ENCODE results near the gene LRRC18.

LRRC18 gene

GRCh38 chr10:48881937-48882336 is 57.7 kb downstream of the LRRC18 start:
- H3K9me3 ChIP-seq (ENCODE audit: control insufficient read depth, insufficient read depth, low read length) = no peaks in the 10 kb centered on the region
- H3F3A ChIP-seq (ENCODE audit: control insufficient read depth, insufficient read depth) = no peaks in the 10 kb centered on the region
- TF ChIP-seq CTCF (IDR thresholded peaks at IDR 0.05; ENCODE audit: low read depth, low read length, poor library complexity, severe bottlenecking) = no peak
- TF ChIP-seq EZH2phosphoT487 (IDR thresholded peaks at IDR 0.05; ENCODE audit: borderline replicate concordance, low read length) = no peak
- no peaks in the 10 kb centered on the region for H3K27me3 ChIP-seq (ENCODE audit: control insufficient read depth, low read length)
- H3K4me2 ChIP-seq (ENCODE audit: low read length) = no peak overlapping the region
- no peaks in the 10 kb centered on the region for H3K79me2 ChIP-seq (ENCODE audit: control insufficient read depth, low read length)
- no peak overlapping the region for H3K27ac ChIP-seq (ENCODE audit: low read depth, low read length)
- H3K4me1 ChIP-seq (ENCODE audit: control insufficient read depth, low read length) = no peaks in the 10 kb centered on the region
- H3K36me3 ChIP-seq (ENCODE audit: control insufficient read depth, low read length) = peaks cover 15% of the 10 kb centered on the region
- H3K4me3 ChIP-seq (ENCODE audit: low read length) = no peak overlapping the region
- no peaks in the 10 kb centered on the region for H3K9me2 ChIP-seq (replicated peaks; ENCODE audit: control insufficient read depth, low read length)
- H4K20me1 ChIP-seq (ENCODE audit: control insufficient read depth, insufficient read depth, low read depth, low read length) = no peaks in the 10 kb centered on the region

GRCh38 chr10:48880016-48880705 is 59.5 kb downstream of the LRRC18 start:
- Histone ChIP-seq H3K9me3 (ENCODE audit: control insufficient read depth, insufficient read depth, low read length) (no peaks in the 10 kb centered on the region), H3K36me3 (ENCODE audit: control insufficient read depth, low read length) (peaks cover 28% of the 10 kb centered on the region), H3K4me1 (ENCODE audit: control insufficient read depth, low read length) (no peaks in the 10 kb centered on the region), H3K27ac (ENCODE audit: low read depth, low read length) (no peak overlapping the region), H3K4me2 (ENCODE audit: low read length) (no peak overlapping the region), H3K9me2 (replicated peaks; ENCODE audit: control insufficient read depth, low read length) (no peaks in the 10 kb centered on the region), H4K20me1 (ENCODE audit: control insufficient read depth, insufficient read depth, low read depth, low read length) (no peaks in the 10 kb centered on the region), H3K27me3 (ENCODE audit: control insufficient read depth, low read length) (no peaks in the 10 kb centered on the region), H3K4me3 (ENCODE audit: low read length) (no peak overlapping the region), H3K79me2 (ENCODE audit: control insufficient read depth, low read length) (no peaks in the 10 kb centered on the region), H3F3A (ENCODE audit: control insufficient read depth, insufficient read depth) (no peaks in the 10 kb centered on the region)
- TF ChIP-seq EZH2phosphoT487 (IDR thresholded peaks at IDR 0.05; ENCODE audit: borderline replicate concordance, low read length) (no peak), CTCF (IDR thresholded peaks at IDR 0.05; ENCODE audit: low read depth, low read length, poor library complexity, severe bottlenecking) (no peak)

GRCh38 chr10:48879451-48879850 is 60.2 kb downstream of the LRRC18 start:
- Histone ChIP-seq H3K4me1 (ENCODE audit: control insufficient read depth, low read length) (no peaks in the 10 kb centered on the region), H3K4me3 (ENCODE audit: low read length) (no peak overlapping the region), H3K4me2 (ENCODE audit: low read length) (no peak overlapping the region), H3K36me3 (ENCODE audit: control insufficient read depth, low read length) (peaks cover 28% of the 10 kb centered on the region), H3K9me2 (replicated peaks; ENCODE audit: control insufficient read depth, low read length) (no peaks in the 10 kb centered on the region), H3K27ac (ENCODE audit: low read depth, low read length) (no peak overlapping the region), H3F3A (ENCODE audit: control insufficient read depth, insufficient read depth) (no peaks in the 10 kb centered on the region), H3K9me3 (ENCODE audit: control insufficient read depth, insufficient read depth, low read length) (no peaks in the 10 kb centered on the region), H4K20me1 (ENCODE audit: control insufficient read depth, insufficient read depth, low read depth, low read length) (no peaks in the 10 kb centered on the region), H3K27me3 (ENCODE audit: control insufficient read depth, low read length) (no peaks in the 10 kb centered on the region), H3K79me2 (ENCODE audit: control insufficient read depth, low read length) (no peaks in the 10 kb centered on the region)
- TF ChIP-seq EZH2phosphoT487 (IDR thresholded peaks at IDR 0.05; ENCODE audit: borderline replicate concordance, low read length) (no peak), CTCF (IDR thresholded peaks at IDR 0.05; ENCODE audit: low read depth, low read length, poor library complexity, severe bottlenecking) (no peak)

Measured in DOHH2 (cell line).